ENCODE measurements around the gene RARA.

Gene RARA

DNA sequence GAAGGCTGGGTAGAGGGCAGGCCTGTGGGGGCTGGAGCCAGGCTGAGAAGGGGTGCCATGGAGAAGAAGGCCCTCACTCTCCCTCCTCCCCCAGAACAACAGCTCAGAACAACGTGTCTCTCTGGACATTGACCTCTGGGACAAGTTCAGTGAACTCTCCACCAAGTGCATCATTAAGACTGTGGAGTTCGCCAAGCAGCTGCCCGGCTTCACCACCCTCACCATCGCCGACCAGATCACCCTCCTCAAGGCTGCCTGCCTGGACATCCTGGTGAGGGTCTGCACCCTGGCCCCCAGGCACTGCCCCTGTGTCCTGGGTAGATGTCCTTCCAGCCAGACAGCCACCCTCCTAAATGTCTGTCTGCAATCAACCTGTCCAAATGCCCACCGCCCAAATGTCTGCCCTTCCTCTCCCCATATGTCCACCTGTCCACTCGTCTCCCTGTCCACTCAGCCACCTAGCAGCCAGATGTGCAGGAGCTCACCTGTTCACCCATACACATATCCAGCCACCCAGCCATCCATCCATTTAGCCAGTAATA, 43.3 kb downstream of the RARA start:
- no peak for FAIRE-seq

DNA sequence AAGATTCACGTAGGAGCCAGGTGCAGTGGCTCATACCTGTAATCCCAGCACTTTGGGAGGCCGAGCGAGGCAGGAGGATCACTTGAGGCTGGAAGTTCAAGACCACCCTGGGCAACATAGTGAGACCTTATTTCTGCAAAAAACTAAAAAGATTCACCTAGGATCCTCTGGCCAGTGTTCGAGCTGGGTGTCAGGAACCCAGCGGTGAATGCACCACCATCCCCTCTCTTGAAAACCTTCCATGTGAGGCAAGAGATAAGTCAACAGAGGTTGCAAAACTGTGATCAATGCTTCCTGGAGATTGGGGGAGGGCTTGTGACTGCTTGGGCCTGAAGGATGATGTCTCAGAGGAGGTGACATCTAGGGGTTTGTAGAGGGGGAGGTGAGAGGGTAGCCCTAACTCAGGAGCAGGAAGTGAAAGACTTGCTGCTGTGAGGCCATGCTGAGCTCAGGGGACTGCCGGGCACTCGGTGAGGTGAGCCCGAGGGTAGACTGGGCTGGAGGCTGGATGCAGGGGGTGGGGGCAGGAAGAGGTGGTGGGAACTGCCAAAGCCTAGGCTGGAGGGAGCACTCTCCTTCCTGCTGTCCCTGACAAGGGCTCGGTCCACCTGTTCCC, 43.9 kb downstream of the RARA start:
- DNase-seq (ENCODE audit: extremely low spot score, insufficient read length, low read depth) (no peak), FAIRE-seq (no peak)

More for the DNA sequence above, 43.3 kb downstream of the RARA start:
- DNase-seq (ENCODE audit: extremely low spot score, insufficient read length, low read depth): no peak

DNA sequence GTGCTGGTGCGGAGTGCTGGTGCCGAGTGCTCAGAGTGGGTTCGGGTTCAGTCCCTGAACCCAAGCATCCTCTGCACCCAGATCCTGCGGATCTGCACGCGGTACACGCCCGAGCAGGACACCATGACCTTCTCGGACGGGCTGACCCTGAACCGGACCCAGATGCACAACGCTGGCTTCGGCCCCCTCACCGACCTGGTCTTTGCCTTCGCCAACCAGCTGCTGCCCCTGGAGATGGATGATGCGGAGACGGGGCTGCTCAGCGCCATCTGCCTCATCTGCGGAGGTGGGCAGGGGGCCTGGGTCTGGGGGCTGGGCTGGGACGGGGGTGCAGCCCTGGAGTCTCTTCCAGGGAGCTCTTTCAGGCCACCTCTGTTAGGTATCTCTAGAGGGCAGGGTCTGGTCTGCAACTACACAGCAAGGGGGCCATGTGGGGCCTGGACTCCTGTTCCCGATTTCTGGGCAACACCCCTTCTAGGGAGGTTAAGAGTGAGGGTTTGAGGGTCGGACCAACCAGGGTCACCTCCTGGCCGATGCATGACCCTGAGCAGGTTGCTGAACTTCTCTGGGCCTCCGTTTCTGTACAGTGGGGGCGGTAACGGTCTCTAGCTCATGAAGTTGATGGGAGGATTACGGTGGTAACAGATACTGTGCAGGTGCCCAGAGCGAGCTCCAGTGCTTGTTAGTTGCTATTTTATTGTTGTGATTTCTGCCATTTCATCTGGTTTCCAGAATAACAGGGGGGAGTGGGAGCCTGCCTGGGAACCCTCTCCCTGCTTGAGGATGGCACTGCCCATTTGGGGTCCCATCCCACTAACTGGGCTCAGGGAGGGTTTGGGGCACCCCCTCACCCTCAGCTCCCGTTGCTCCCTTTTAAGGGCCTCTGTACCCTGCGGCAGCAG, 45.5 kb downstream of the RARA start:
- DNase-seq (ENCODE audit: extremely low spot score, insufficient read length, low read depth) (no peak), FAIRE-seq (no peak)

DNA sequence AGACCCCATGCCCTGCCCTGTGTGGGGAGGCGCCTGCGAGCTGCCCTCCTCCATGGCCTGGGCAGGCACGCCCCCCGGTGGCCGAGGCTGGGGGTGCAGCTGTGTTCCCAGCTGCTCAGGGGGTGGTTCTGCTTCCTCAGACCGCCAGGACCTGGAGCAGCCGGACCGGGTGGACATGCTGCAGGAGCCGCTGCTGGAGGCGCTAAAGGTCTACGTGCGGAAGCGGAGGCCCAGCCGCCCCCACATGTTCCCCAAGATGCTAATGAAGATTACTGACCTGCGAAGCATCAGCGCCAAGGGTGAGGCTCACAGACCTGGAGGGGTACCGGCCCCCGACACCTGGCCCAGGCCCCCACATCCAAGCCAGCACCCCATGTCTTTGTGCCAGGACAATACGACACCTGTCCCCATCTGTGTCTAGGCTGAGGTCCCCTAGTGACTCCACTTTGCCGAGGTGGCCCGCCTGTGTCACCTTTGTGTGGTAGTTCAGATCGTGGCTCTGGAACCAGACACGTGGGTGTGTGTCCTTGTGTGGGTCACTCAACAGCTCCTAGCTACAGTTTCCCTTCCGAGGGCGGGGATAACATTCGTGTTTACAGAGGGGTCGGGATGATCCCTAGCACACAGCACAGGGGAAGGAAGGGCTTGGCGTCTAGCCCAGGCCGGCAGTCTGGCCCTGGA, 46.3 kb downstream of the RARA start:
- peak; percentile 73 for DNase-seq (ENCODE audit: extremely low spot score, insufficient read length, low read depth)
- peak; percentile 56 for FAIRE-seq

DNA sequence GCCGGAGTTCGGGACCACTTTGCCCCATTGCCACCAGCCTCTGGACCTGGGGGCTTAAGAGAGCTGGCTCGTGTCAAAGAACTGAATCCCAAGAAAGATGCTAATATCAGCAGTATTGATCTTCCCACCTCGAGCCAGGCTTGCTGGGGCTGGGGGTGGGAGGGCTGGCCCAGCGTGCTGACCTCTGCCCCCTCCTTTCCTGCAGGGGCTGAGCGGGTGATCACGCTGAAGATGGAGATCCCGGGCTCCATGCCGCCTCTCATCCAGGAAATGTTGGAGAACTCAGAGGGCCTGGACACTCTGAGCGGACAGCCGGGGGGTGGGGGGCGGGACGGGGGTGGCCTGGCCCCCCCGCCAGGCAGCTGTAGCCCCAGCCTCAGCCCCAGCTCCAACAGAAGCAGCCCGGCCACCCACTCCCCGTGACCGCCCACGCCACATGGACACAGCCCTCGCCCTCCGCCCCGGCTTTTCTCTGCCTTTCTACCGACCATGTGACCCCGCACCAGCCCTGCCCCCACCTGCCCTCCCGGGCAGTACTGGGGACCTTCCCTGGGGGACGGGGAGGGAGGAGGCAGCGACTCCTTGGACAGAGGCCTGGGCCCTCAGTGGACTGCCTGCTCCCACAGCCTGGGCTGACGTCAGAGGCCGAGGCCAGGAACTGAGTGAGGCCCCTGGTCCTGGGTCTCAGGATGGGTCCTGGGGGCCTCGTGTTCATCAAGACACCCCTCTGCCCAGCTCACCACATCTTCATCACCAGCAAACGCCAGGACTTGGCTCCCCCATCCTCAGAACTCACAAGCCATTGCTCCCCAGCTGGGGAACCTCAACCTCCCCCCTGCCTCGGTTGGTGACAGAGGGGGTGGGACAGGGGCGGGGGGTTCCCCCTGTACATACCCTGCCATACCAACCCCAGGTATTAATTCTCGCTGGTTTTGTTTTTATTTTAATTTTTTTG, 47.1 kb downstream of the RARA start:
- DNase-seq (ENCODE audit: extremely low spot score, insufficient read length, low read depth) (no peak), FAIRE-seq (no peak)

DNA sequence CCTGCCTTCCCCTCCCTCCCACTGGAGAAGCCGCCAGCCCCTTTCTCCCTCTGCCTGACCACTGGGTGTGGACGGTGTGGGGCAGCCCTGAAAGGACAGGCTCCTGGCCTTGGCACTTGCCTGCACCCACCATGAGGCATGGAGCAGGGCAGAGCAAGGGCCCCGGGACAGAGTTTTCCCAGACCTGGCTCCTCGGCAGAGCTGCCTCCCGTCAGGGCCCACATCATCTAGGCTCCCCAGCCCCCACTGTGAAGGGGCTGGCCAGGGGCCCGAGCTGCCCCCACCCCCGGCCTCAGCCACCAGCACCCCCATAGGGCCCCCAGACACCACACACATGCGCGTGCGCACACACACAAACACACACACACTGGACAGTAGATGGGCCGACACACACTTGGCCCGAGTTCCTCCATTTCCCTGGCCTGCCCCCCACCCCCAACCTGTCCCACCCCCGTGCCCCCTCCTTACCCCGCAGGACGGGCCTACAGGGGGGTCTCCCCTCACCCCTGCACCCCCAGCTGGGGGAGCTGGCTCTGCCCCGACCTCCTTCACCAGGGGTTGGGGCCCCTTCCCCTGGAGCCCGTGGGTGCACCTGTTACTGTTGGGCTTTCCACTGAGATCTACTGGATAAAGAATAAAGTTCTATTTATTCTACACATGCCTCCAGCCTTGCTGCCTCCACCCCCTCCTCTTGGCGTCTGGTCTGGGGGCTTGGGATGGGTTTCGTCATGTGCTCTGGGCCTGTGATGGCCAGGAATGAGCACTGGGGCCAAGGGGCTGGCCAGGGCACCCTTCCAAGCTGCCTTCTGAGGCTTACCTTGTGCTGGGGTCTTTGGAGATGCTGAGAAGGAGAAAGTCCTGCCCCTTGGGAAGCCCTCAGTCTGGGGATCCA, 48.3 kb downstream of the RARA start:
- no peak for DNase-seq (ENCODE audit: extremely low spot score, insufficient read length, low read depth)
- FAIRE-seq: no peak

DNA sequence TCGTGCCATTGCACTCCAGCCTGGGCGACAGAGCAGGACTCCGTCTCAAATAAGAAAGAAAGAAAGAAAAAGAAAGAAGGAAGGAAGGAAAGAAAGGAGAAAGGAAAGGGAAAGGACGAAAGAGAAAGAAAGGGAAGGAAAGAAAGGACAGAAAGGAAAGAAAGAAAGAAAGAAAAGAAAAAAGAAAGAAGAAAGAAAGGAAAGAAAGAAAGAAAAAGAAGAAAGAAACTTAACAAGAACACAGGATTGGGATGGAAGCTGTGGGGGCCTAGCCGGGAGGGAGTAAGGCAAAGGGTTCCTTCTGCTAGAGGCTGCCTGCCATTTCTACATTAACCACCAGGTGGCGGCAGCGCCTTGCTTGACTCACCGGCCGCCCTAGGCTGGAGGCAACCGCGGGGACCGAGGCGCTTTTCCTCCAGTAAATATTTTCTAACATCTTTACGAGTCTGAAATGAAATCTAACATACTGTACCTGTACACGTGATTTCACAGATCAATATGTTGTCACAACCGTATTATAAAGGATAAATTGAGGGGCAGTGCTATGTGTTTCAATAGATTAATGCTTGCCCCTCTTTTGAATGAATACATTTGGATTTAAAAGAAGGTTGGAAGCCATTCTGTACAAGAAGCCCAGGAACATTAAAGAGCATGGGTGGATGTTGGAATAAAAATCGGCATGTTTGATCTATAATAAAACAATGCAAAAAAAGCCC, 49.5 kb downstream of the RARA start:
- FAIRE-seq: peak; percentile 95
- DNase-seq (ENCODE audit: extremely low spot score, insufficient read length, low read depth): peak; percentile 81

DNA sequence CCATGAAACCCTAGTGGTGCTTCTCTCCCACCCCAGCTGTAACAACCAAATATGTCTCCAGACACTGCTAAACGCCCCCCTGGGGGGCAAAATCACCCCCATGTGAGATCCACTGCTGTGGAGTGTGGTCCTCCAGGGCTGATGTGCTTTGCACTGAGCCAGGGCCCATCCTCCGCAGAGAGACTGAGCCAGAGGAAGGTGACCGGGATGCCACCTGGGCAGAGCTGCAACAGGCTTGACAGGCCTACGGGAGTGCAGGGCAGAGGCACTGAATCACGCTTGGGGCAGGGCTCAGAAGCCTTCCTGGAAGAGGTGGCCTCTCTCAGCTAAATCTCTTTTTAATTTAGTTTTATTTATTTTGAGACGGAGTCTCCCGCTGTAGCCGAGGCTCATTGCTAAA, 51.1 kb downstream of the RARA start:
- DNase-seq (ENCODE audit: extremely low spot score, insufficient read length, low read depth) (no peak), FAIRE-seq (no peak)

DNA sequence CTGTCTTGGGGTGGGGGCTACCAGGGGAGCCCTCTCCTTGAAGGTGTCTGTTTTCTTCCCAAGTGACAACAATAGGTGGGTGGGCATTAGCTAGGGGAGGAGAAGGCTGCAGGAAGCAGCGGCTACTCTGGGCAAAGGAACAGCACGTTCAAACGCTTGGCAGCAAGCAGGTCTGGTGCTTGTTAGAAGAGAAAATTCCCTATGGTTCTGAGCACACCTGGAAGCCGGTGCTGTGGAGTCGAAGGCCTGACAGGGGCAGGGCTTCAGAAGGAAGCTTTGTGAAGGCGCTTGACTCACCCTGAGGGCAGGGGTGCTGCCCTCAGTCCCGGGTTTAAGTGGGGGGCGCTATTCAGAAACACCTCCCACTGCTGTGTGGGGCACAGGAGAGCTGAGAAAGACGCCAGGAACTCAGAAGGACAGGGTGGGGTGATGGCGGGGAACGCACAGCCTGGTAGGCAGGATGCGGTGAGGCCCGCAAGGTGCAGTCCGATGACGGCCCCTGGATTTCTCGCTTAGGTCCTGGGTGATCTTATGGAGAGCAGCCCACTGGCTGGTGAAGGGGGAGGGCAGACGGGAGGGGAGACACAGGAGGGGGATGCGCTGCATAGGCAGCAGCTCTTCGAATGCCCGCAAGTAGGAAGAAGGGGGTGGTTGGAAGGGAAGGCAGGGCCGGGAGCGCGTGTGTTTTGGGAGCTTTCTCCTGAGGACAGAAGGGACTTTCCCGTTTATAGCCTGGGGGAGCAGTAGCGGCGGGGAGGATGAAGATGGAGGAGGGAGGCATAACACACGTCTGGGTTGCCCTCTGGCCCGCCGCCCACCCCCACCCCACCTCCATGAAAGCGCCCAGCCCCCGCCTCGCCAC, 52.3 kb downstream of the RARA start:
- DNase-seq (ENCODE audit: extremely low spot score, insufficient read length, low read depth) (no peak), FAIRE-seq (no peak)

DNA sequence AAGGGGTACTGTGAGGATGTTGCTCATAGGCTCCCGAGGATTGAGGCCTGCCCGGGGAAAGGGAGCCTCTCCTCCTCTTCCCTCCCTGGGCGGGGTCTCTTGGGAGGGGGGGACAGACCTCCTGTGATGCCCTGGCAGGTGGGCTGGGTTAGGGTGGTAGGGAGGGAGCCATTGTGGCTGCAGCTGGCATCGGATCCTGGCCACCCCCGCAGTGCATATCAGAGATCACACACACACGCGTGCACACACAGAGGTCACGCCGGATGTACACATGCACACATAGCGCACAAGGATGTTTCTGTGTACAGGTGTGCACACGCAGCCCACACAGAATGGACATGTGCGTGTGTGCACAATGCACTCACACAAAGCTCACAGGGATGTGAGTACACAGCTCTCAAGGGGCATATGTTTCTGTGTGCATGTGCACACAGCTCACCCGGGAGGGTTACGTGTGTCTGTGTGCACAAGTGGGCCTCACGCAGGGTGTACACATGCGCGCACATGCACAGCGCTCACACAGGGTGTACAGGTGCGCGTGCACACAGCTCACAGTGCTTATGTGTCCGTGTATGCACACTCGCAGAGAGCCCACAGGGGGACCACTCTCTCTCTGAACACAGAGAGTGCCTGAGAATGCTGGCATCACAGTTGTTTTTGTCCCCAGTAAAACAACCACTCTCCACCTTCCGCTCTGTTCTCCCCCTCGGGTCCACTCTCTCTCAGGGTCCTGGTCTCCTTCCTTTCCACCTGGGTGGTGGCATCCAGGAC, 53.1 kb downstream of the RARA start:
- FAIRE-seq (no peak), DNase-seq (ENCODE audit: extremely low spot score, insufficient read length, low read depth) (no peak)

DNA sequence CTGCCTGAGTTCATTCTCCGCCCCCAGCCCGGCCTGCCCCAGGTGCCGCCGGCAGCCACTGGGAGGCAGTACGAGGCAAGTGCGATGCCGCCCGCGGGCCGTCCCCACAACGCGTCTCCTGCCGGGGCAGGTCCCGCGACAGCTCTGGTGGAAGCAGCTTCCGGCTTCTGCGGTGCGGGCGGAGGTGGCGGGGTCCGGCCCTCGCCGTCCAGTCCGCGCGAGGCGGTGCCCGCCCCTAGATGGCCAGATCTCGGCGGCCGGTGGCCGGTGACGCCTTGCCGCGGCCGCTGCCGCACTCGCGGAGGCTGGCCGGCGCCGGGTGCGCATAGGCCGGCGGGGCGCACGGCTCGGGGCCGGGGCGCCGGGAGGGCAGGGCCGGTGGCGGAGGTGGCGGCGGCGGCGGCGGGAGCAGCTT, 53.7 kb downstream of the RARA start:
- DNase-seq (ENCODE audit: extremely low spot score, insufficient read length, low read depth) (peak; percentile 83), FAIRE-seq (peak; percentile 76)

DNA sequence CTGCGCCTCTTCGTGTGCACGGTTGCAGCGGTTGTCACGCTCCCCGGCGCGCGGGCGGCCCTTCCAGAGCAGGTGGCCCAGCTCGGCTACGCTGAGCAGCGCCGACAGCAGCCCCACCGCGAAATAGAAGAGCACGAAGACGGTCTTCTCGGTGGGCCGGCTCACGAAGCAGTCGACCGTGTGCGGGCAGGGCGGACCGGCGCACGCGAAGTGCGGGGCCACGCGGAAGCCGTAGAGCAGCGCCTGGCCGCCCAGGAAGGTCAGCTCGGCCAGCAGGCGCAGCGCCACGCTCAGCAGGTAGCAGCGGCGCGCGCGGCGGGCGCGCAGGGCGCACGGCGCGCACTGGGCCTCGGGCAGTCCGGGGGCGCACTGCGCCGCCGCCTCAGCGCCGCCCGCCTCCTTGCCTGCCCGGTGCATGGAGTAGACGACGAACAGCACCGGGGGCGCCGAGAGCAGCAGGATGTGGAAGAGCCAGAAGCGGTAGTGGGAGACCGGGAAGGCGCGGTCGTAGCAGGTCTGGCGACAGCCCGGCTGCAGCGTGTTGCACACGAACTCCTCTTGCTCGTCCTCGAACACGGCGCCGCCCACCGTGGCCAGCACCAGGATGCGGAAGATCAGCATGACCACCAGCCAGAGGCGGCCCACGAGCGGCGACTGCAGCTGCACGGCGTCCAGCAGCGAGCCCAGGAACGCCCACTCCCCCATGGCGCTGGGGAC, 54.3 kb downstream of the RARA start:
- FAIRE-seq: no peak
- DNase-seq (ENCODE audit: extremely low spot score, insufficient read length, low read depth): no peak

DNA sequence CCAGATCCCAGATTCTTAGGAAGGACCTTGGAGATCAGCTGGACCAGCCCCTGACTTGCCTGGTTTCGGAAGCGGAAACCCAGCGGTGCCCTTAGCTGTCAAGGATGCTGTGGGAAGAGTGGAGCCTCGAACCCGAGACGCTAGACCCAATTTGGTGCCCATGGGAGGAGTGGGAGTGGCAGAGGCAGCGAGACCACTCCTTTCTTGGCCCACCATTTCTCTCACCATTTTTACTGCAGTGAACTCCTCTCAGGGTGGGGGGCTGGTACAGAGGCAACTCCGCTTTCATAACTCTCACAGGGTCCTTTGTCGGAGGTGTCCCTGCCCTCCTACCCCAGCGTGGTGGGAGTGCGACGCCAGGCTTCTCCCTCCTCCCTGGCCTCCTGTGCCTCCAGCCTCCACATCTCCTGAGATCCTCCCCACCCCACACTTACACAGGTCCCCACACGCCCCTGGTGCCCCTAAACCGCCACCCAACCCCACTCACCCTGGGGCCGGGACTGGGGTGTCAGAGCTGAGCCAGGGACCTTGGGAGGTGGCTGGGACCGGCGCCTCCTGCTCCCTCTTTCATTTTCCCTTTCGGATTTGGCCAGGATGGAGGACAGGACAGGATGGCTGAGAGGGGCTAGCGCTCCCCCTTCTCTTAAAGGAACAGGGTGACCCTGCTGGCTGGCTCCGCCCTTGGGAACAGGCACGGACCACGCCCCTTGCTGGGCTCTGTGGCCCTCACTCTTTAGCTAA, 55.3 kb downstream of the RARA start, which contains the start of gene GJD3:
Gene GJD3, minus strand, starts transcription at position 617 of the 741 bp plus-strand sequence. CDS start 922 bp downstream, outside the sequence.
- DNase-seq (ENCODE audit: extremely low spot score, insufficient read length, low read depth) (no peak), FAIRE-seq (no peak)

DNA sequence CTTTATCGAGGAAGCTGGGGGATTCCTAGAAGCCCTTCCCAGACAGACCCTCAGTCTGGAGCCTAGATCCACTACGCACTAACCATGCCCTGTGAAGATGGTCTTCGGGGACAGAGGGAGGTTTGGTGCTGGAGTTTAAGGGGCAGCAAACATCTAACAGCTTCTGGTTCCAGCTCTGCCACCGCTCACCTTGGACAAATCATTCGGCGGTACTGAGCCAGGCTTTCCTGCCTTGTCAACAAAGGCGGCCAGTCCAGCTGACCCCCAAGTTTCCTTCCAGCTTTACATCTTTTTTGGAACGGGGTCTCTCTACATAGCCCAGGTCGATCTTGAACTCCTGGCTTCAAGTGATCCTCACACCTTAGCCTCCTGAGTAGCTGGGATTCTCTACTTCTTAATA, 55.9 kb downstream of the RARA start:
- FAIRE-seq: no peak
- no peak for DNase-seq (ENCODE audit: extremely low spot score, insufficient read length, low read depth)
